Breast epithelium (tissue), 3 donors: ENCODE results near the gene HEBP1.
"Not testable (repeated sequence)": the region's sequence is repeated elsewhere in the genome, so short reads cannot be mapped to it uniquely, and the experiment has no call there.

Source experiments
- CTCF ChIP-seq, 3 donors: fragments of 450-650 bp; IDR thresholded peaks; one replicate each; pipeline ENCODE4 v1.5.1; 2016 to 2017; ENCODE audit warnings: antibody characterized with exemption in 3 of 3, mild to moderate bottlenecking in 3 of 3, moderate library complexity in 3 of 3
- POLR2A ChIP-seq: fragments of 450-650 bp; IDR thresholded peaks from one replicate; pipeline ENCODE4 v1.6.1; 2016; ENCODE audit warnings: antibody characterized with exemption, mild to moderate bottlenecking, moderate library complexity
- POLR2AphosphoS5 ChIP-seq, 3 donors: sonication (generic); formaldehyde crosslinking; IDR thresholded peaks; one replicate each; pipeline ENCODE4 v1.6.1; 2017; ENCODE audit warnings: antibody characterized with exemption in 3 of 3

- not testable (repeated sequence) for TF ChIP-seq CTCF (IDR thresholded peaks at IDR 0.05); POLR2AphosphoS5 (IDR thresholded peaks at IDR 0.05); POLR2A
Observed at GRCh38 chr12:13035335-13035734, 35.3 kb upstream of the HEBP1 start.
